A673 (cell line): ENCODE measurements around the gene TBC1D2.

Source experiments
- EZH2 ChIP-seq: fragments of 200-600 bp; sonication (generic); IDR thresholded peaks from 2 replicates; pipeline ENCODE4 v1.6.1; 2017; ENCODE audit warnings: borderline replicate concordance, low read depth, mild to moderate bottlenecking, mixed read lengths, antibody characterized with exemption, low read length; ENCODE audit not compliant: poor library complexity, severe bottlenecking
- TF ChIP-seq, protein P1 (sequence below): fragments of 300-800, 200-600 bp; sonication (generic); conservative IDR thresholded peaks from 2 replicates; pipeline ENCODE4 v1.5.1; 2017; ENCODE audit warnings: low read depth, mild to moderate bottlenecking, antibody characterized with exemption, low read length, moderate library complexity, mixed read lengths

GRCh38 chr9:98149422-98149821 is 106.0 kb downstream of the TBC1D2 start:
- TF ChIP-seq, protein P1, sequence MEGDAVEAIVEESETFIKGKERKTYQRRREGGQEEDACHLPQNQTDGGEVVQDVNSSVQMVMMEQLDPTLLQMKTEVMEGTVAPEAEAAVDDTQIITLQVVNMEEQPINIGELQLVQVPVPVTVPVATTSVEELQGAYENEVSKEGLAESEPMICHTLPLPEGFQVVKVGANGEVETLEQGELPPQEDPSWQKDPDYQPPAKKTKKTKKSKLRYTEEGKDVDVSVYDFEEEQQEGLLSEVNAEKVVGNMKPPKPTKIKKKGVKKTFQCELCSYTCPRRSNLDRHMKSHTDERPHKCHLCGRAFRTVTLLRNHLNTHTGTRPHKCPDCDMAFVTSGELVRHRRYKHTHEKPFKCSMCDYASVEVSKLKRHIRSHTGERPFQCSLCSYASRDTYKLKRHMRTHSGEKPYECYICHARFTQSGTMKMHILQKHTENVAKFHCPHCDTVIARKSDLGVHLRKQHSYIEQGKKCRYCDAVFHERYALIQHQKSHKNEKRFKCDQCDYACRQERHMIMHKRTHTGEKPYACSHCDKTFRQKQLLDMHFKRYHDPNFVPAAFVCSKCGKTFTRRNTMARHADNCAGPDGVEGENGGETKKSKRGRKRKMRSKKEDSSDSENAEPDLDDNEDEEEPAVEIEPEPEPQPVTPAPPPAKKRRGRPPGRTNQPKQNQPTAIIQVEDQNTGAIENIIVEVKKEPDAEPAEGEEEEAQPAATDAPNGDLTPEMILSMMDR: no peak
- no peak for TF ChIP-seq EZH2
